GM10847 (cell line): ENCODE measurements around the gene FRMD8.
A peak's percentile ranks its signal among the peaks of the same experiment; 100 is the strongest.

Experiments
- POLR2A ChIP-seq: IDR thresholded peaks from 2 replicates; pipeline ENCODE4 v1.6.1; 2011; ENCODE audit not compliant: insufficient read length; ENCODE audit errors: extremely low read depth

FRMD8 gene

DNA sequence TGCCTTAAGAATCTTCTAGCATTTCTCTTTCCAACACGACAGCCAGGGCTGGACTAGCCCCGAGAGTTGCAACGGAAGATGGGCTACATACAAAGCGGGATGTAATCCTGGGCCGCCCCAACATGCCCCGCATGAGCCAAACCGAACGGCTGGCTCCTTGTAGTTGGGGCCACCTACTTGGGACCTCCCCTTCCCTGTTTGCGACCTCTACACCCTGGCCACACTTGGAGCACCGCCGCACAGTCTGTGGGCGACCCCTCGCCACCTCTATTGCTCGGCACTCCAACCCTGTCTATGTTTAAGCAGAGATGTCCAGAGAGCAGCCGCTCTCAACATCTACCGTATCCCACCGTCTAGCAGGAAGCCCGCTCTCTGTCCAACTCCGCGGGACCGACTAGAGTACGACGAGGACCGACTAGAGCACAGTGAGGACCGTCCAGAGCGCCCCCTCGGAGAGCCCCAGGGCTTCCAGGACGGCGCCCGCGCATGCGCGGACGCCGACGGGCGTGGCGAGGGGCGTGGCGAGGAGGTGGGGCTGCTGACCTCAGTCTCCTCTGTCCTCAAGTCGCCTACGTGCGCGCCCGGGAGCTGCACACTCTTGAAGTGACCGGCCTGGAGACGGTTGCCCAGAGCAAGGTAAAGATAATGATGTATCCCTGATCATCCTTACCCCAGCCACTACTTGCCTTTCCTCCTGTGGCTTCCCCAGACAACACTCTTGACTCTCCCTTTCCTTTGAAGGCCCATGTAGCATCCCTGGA is 68.4 kb downstream of the FRMD8 start:
- TF ChIP-seq POLR2A: peak; percentile 85

DNA sequence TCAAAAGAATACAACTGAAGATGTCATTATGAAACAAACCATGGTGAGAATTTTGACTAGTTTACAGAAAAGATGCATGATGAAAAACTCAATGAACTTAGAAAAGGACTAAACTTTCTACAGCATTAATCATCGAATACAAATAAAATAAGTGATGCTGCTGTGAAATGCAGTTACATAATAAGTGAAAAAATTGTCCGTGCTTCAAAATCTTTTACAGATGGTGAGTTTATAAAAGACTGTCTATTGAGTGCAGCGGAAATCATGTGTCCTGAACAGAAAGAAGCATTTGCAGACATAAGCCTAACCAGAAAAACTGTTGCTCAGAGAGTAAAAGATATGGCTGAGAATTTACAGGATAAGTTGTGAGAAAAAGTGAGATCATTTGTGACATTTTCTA is 70.0 kb downstream of the FRMD8 start:
- no peak for TF ChIP-seq POLR2A

DNA sequence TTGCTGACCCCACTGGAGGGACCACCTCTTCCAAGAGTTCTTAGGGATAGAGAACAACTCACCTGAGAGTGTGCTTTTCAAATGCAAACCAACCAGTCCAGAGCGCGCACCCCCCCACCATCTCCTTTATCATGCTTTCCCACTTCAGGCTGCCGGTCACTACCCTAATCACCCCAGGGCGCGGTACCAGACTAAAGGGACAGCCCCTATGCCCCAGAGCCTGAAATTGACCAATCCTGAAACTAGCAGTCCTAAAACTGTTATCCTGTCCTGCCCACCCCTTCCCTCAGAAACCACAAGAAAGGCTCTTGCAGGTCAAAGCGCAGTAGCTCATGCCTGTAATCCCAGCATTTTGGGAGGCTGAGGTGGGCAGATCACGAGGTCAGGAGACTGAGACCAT is 73.1 kb downstream of the FRMD8 start:
- no peak for TF ChIP-seq POLR2A
